ENCODE measurements around the gene MRPL10.
"Not testable (repeated sequence)": the region's sequence is repeated elsewhere in the genome, so short reads cannot be mapped to it uniquely, and the experiment has no call there.

Gene MRPL10

GRCh38 chr17:47776330-47777197, 54.8 kb downstream of the MRPL10 start:
- Histone ChIP-seq H3K9me2 (replicated peaks; ENCODE audit: low read depth, low read length) (no peaks in the 10 kb centered on the region), H3K4me1 (ENCODE audit: insufficient read depth, low read length, poor library complexity, severe bottlenecking) (no peaks in the 10 kb centered on the region), H3K9me3 (ENCODE audit: insufficient read depth, low read depth, low read length) (no peaks in the 10 kb centered on the region), H3K79me2 (ENCODE audit: insufficient read depth, low read length) (no peaks in the 10 kb centered on the region), H3F3A (ENCODE audit: low read depth) (no peaks in the 10 kb centered on the region), H3K4me3 (ENCODE audit: low read length, poor library complexity, severe bottlenecking) (no peak overlapping the region), H3K36me3 (ENCODE audit: insufficient read depth, low read length) (no peaks in the 10 kb centered on the region), H2AFZ (ENCODE audit: low read length) (no peak overlapping the region), H3K27me3 (ENCODE audit: insufficient read depth, low read length, poor library complexity, severe bottlenecking) (no peaks in the 10 kb centered on the region), H3K4me2 (ENCODE audit: low read depth, low read length, poor library complexity, severe bottlenecking) (no peak overlapping the region), H3K9ac (ENCODE audit: low read depth, low read length, poor library complexity, severe bottlenecking) (no peak overlapping the region), H4K20me1 (ENCODE audit: insufficient read depth, low read length, poor library complexity, severe bottlenecking) (no peaks in the 10 kb centered on the region)
- TF ChIP-seq CTCF (conservative IDR thresholded peaks at IDR 0.05; ENCODE audit: low read length) (peak; percentile 81), EZH2phosphoT487 (IDR thresholded peaks at IDR 0.05; ENCODE audit: borderline replicate concordance) (no peak)

- H3K79me2 ChIP-seq (ENCODE audit: insufficient read depth, low read length) = no peaks in the 10 kb centered on the region
- H3K9ac ChIP-seq (ENCODE audit: low read depth, low read length, poor library complexity, severe bottlenecking) = no peak overlapping the region
- no peak for TF ChIP-seq EZH2phosphoT487 (IDR thresholded peaks at IDR 0.05; ENCODE audit: borderline replicate concordance)
- no peaks in the 10 kb centered on the region for H4K20me1 ChIP-seq (ENCODE audit: insufficient read depth, low read length, poor library complexity, severe bottlenecking)
- H3K9me2 ChIP-seq (replicated peaks; ENCODE audit: low read depth, low read length) = no peaks in the 10 kb centered on the region
- H3K4me2 ChIP-seq (ENCODE audit: low read depth, low read length, poor library complexity, severe bottlenecking) = no peak overlapping the region
- no peaks in the 10 kb centered on the region for H3K36me3 ChIP-seq (ENCODE audit: insufficient read depth, low read length)
- H3K4me3 ChIP-seq (ENCODE audit: low read length, poor library complexity, severe bottlenecking) = no peak overlapping the region
- H3K27me3 ChIP-seq (ENCODE audit: insufficient read depth, low read length, poor library complexity, severe bottlenecking) = no peaks in the 10 kb centered on the region
- no peaks in the 10 kb centered on the region for H3K9me3 ChIP-seq (ENCODE audit: insufficient read depth, low read depth, low read length)
- no peaks in the 10 kb centered on the region for H3K4me1 ChIP-seq (ENCODE audit: insufficient read depth, low read length, poor library complexity, severe bottlenecking)
- no peaks in the 10 kb centered on the region for H3F3A ChIP-seq (ENCODE audit: low read depth)
- H2AFZ ChIP-seq (ENCODE audit: low read length) = no peak overlapping the region
These were observed 56.3 kb downstream of the MRPL10 start for GRCh38 chr17:47774987-47775580.

GRCh38 chr17:47774331-47774730, 57.0 kb downstream of the MRPL10 start:
- no peak overlapping the region for H3K4me2 ChIP-seq (ENCODE audit: low read depth, low read length, poor library complexity, severe bottlenecking)
- H3K9me3 ChIP-seq (ENCODE audit: insufficient read depth, low read depth, low read length) = no peaks in the 10 kb centered on the region
- H3K9me2 ChIP-seq (replicated peaks; ENCODE audit: low read depth, low read length) = no peaks in the 10 kb centered on the region
- no peaks in the 10 kb centered on the region for H3K79me2 ChIP-seq (ENCODE audit: insufficient read depth, low read length)
- H3K27me3 ChIP-seq (ENCODE audit: insufficient read depth, low read length, poor library complexity, severe bottlenecking) = no peaks in the 10 kb centered on the region
- H3F3A ChIP-seq (ENCODE audit: low read depth) = no peaks in the 10 kb centered on the region
- no peaks in the 10 kb centered on the region for H3K4me1 ChIP-seq (ENCODE audit: insufficient read depth, low read length, poor library complexity, severe bottlenecking)
- H3K36me3 ChIP-seq (ENCODE audit: insufficient read depth, low read length) = no peaks in the 10 kb centered on the region
- H4K20me1 ChIP-seq (ENCODE audit: insufficient read depth, low read length, poor library complexity, severe bottlenecking) = no peaks in the 10 kb centered on the region
- H2AFZ ChIP-seq (ENCODE audit: low read length) = no peak overlapping the region
- H3K9ac ChIP-seq (ENCODE audit: low read depth, low read length, poor library complexity, severe bottlenecking) = no peak overlapping the region
- H3K4me3 ChIP-seq (ENCODE audit: low read length, poor library complexity, severe bottlenecking) = no peak overlapping the region
- no peak for TF ChIP-seq CTCF (conservative IDR thresholded peaks at IDR 0.05; ENCODE audit: low read length)
- TF ChIP-seq EZH2phosphoT487 (IDR thresholded peaks at IDR 0.05; ENCODE audit: borderline replicate concordance) = no peak

GRCh38 chr17:47773649-47774048, 57.7 kb downstream of the MRPL10 start:
- not testable (repeated sequence) for H3K27me3 ChIP-seq (ENCODE audit: insufficient read depth, low read length, poor library complexity, severe bottlenecking); H3K9ac ChIP-seq (ENCODE audit: low read depth, low read length, poor library complexity, severe bottlenecking); H2AFZ ChIP-seq (ENCODE audit: low read length); H3K9me3 ChIP-seq (ENCODE audit: insufficient read depth, low read depth, low read length); H3F3A ChIP-seq (ENCODE audit: low read depth); H3K4me1 ChIP-seq (ENCODE audit: insufficient read depth, low read length, poor library complexity, severe bottlenecking); H3K36me3 ChIP-seq (ENCODE audit: insufficient read depth, low read length); H3K9me2 ChIP-seq (replicated peaks; ENCODE audit: low read depth, low read length); H3K79me2 ChIP-seq (ENCODE audit: insufficient read depth, low read length); H3K4me2 ChIP-seq (ENCODE audit: low read depth, low read length, poor library complexity, severe bottlenecking); H4K20me1 ChIP-seq (ENCODE audit: insufficient read depth, low read length, poor library complexity, severe bottlenecking); H3K4me3 ChIP-seq (ENCODE audit: low read length, poor library complexity, severe bottlenecking)

All from Loucy (cell line).